K562 (cell line): ENCODE data around the gene ZNF652. TPM values are rescaled to one million over a fixed set of nuclear protein-coding genes. Genes with fewer than 3 reads are reported as not detected.

Experiments used
- BRD9 ChIP-seq: fragments of 450-650 bp; IDR thresholded peaks from 2 replicates; pipeline ENCODE4 v1.6.1; 2018; ENCODE audit warnings: low read depth; ENCODE audit not compliant: partially characterized antibody
- CHD7 ChIP-seq: fragments of 200-600 bp; sonication (generic); IDR thresholded peaks from one replicate; pipeline ENCODE4 v1.6.1; 2012; ENCODE audit warnings: mild to moderate bottlenecking, low read depth, low read length, inconsistent platforms
- ELF2 ChIP-seq: fragments of 250-450 bp; sonication (Bioruptor Pico); IDR thresholded peaks from 2 replicates; pipeline ENCODE4 v1.5.0; 2021; ENCODE audit warnings: mild to moderate bottlenecking
- FOXO4 ChIP-seq: fragments of 450-650 bp; formaldehyde crosslinking; IDR thresholded peaks from 2 replicates; pipeline ENCODE4 v1.4.0; 2020; ENCODE audit warnings: mild to moderate bottlenecking, moderate library complexity
- NCOA4 ChIP-seq: fragments of 450-650 bp; IDR thresholded peaks from 2 replicates; pipeline ENCODE4 v1.6.1; 2018; ENCODE audit warnings: mild to moderate bottlenecking; ENCODE audit not compliant: partially characterized antibody
- SRF ChIP-seq, 2 experiments: fragments of 250-450, 450-650 bp in 1 of 2; sonication (Bioruptor Pico) in 1 of 2; sonication (generic) in 1 of 2; formaldehyde crosslinking; IDR thresholded peaks; 2 replicates each; pipeline versions ENCODE4 v1.5.0 to v1.5.1; 2020 to 2022; ENCODE audit warnings: mild to moderate bottlenecking in 1 of 2, missing genetic modification reagents in 1 of 2
- TEAD2 ChIP-seq: fragments of 450-650 bp; IDR thresholded peaks from 2 replicates; pipeline ENCODE4 v1.6.1; 2016; ENCODE audit warnings: missing genetic modification characterization, control low read depth, missing compliant biosample characterization
- polyA plus RNA-seq, 8 experiments: library from polyadenylated mRNA; depleted of rRNA in 4 of 8; stranded (reverse) in 5 of 8; unstranded in 3 of 8; fragments of >200 nt; fragmentation: Nextera tagmentation in 2 of 8; fragmentation: Illumina TruSeq in 1 of 8; extraction: Ambion mirVana in 2 of 8; extraction: Trizol in 1 of 8; gene quantifications; 2 replicates each; pipeline versions ENCODE4 v1.2.1 to v1.2.3, GENCODE V29; 2011 to 2014; ENCODE audit warnings: inconsistent platforms in 1 of 8, missing spikeins in 1 of 8
- total RNA-seq, 7 experiments: library from RNA; depleted of rRNA in 6 of 7; stranded (reverse); fragments of >200 nt in 6 of 7; fragmentation: Illumina TruSeq in 2 of 7; extraction: Trizol in 2 of 7; gene quantifications; 2 replicates each; pipeline versions ENCODE4 v1.2.1 to v1.2.3, GENCODE V29; 2011 to 2021; ENCODE audit warnings: low replicate concordance in 1 of 7
- TF ChIP-seq, protein P1 (sequence below): sonication (generic); formaldehyde crosslinking; IDR thresholded peaks from 2 replicates; pipeline ENCODE4 v1.4.0; 2020; ENCODE audit warnings: mild to moderate bottlenecking, missing genetic modification reagents

ZNF652 gene
- total and polyA plus RNA-seq, 9 of the 15 experiments (the other 6 are each of a cell fraction or from before 2014, with no cell fraction given) = 5.1 to 15.5 (median 7.8) TPM

GRCh38 chr17:49316889-49317675 is 45.0 kb downstream of the ZNF652 start (continued):
- TF ChIP-seq, protein P1, sequence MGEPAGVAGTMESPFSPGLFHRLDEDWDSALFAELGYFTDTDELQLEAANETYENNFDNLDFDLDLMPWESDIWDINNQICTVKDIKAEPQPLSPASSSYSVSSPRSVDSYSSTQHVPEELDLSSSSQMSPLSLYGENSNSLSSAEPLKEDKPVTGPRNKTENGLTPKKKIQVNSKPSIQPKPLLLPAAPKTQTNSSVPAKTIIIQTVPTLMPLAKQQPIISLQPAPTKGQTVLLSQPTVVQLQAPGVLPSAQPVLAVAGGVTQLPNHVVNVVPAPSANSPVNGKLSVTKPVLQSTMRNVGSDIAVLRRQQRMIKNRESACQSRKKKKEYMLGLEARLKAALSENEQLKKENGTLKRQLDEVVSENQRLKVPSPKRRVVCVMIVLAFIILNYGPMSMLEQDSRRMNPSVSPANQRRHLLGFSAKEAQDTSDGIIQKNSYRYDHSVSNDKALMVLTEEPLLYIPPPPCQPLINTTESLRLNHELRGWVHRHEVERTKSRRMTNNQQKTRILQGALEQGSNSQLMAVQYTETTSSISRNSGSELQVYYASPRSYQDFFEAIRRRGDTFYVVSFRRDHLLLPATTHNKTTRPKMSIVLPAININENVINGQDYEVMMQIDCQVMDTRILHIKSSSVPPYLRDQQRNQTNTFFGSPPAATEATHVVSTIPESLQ (CRISPR knock-in tag) = no peak
- TF ChIP-seq TEAD2 (no peak), NCOA4 (no peak), BRD9 (no peak), FOXO4 (no peak), SRF (CRISPR knock-in tag; IDR thresholded peaks at IDR 0.05) (no peak), ELF2 (CRISPR knock-in tag) (no peak), CHD7 (no peak)
